Activated CD4-positive, alpha-beta T cell treated with anti-CD3 and anti-CD28 coated beads for 36 hours (primary cell): Measurements from ENCODE around the gene FARS2. TPM values are rescaled to one million over a fixed set of nuclear protein-coding genes. Genes with fewer than 3 reads are reported as not detected.

Experiments used
- ATAC-seq: fragments of 200-7000 bp; cut with Tn5 transposase; one replicate; pipeline ENCODE4 v1.10.0; 2021; ENCODE audit warnings: mild to moderate bottlenecking, moderate library complexity
- CTCF ChIA-PET: fragments of 350-600 bp; sonication (Branson Sonifier 250); formaldehyde crosslinking; loops from one replicate; lab custom pipeline; 2021; ENCODE audit warnings: antibody characterized with exemption; lab: Charles Lee
- POLR2A ChIA-PET: fragments of 350-600 bp; sonication (Branson Sonifier 250); formaldehyde crosslinking; loops from one replicate; lab custom pipeline; 2021; ENCODE audit warnings: antibody characterized with exemption, inconsistent platforms; lab: Charles Lee
- DNase-seq: peaks from one replicate; pipeline ENCODE4 v3.0.0-alpha.2; 2020
- H3K27ac Mint-ChIP-seq: one replicate; pipeline ENCODE4 v1.8.0; 2021; ENCODE audit warnings: mixed read lengths
- H3K27me3 Mint-ChIP-seq: one replicate; pipeline ENCODE4 v1.8.0; 2021; ENCODE audit warnings: mixed read lengths
- H3K36me3 Mint-ChIP-seq: one replicate; pipeline ENCODE4 v1.8.0; 2021; ENCODE audit warnings: low read depth, mixed read lengths
- H3K4me1 Mint-ChIP-seq: one replicate; pipeline ENCODE4 v1.8.0; 2021; ENCODE audit warnings: mixed read lengths
- H3K4me3 Mint-ChIP-seq: one replicate; pipeline ENCODE4 v1.8.0; 2021; ENCODE audit warnings: mild to moderate bottlenecking, moderate library complexity, mixed read lengths
- H3K9me3 Mint-ChIP-seq: one replicate; pipeline ENCODE4 v1.8.0; 2021; ENCODE audit warnings: low read depth, mixed read lengths
- intact Hi-C, 2 experiments: fragments of 100-400 bp; cut with DNase I in 1 of 2; cut with micrococcal nuclease in 1 of 2; formaldehyde crosslinking; loops; one replicate each; pipeline versions ENCODE4 v1.14.2 to v1.15.1; 2022 to 2024; cut with DNase I, micrococcal nuclease
- total RNA-seq, 2 experiments: library from RNA; stranded (reverse); gene quantifications; one replicate each; pipeline ENCODE4 v1.2.3, GENCODE V29; 2021

The FARS2 gene
- total RNA-seq, 2 experiments from 2014 or later, result 17.6 to 18.4 TPM

- DNase-seq (no peak), ATAC-seq (peak; percentile 11)
- Mint-ChIP-seq H3K27me3 (no peaks in the 10 kb centered on the region), H3K4me1 (peaks cover 25% of the 10 kb centered on the region), H3K4me3 (no peak overlapping the region), H3K9me3 (no peaks in the 10 kb centered on the region), H3K36me3 (no peaks in the 10 kb centered on the region), H3K27ac (no peak overlapping the region)
- intact Hi-C loops, result no loop called here
- CTCF ChIA-PET, result no interaction called here
- POLR2A ChIA-PET, result no interaction called here
These were observed 552.8 kb downstream of the FARS2 start for GRCh38 chr6:5814116-5814515.

- H3K27me3 Mint-ChIP-seq, result no peaks in the 10 kb centered on the region
- DNase-seq (no peak), ATAC-seq (no peak)
- ChIA-PET POLR2A (no interaction called here), CTCF (no interaction called here)
- no peaks in the 10 kb centered on the region for H3K36me3 Mint-ChIP-seq
- H3K9me3 Mint-ChIP-seq, result no peaks in the 10 kb centered on the region
- H3K27ac Mint-ChIP-seq, result no peak overlapping the region
- peaks cover 19% of the 10 kb centered on the region for H3K4me1 Mint-ChIP-seq
- H3K4me3 Mint-ChIP-seq, result no peak overlapping the region
- intact Hi-C loops, result no loop called here
These were observed 553.6 kb downstream of the FARS2 start for GRCh38 chr6:5814901-5815300.

- no peak for DNase-seq
- CTCF ChIA-PET, result no interaction called here
- Mint-ChIP-seq H3K4me1 (peaks cover 15% of the 10 kb centered on the region), H3K27ac (no peak overlapping the region), H3K27me3 (no peaks in the 10 kb centered on the region), H3K36me3 (no peaks in the 10 kb centered on the region), H3K9me3 (no peaks in the 10 kb centered on the region), H3K4me3 (no peak overlapping the region)
- intact Hi-C loops, result no loop called here
- POLR2A ChIA-PET, result no interaction called here
- ATAC-seq, result no peak
These were observed 556.6 kb downstream of the FARS2 start for GRCh38 chr6:5817869-5818268.

GRCh38 chr6:5818959-5819358 is 557.6 kb downstream of the FARS2 start:
- no peak for ATAC-seq
- H3K4me3 Mint-ChIP-seq, result no peak overlapping the region
- DNase-seq, result no peak
- ChIA-PET CTCF (no interaction called here), POLR2A (no interaction called here)
- intact Hi-C loops, result no loop called here
- no peaks in the 10 kb centered on the region for H3K36me3 Mint-ChIP-seq
- H3K9me3 Mint-ChIP-seq, result no peaks in the 10 kb centered on the region
- no peaks in the 10 kb centered on the region for H3K27me3 Mint-ChIP-seq
- H3K4me1 Mint-ChIP-seq, result peaks cover 6% of the 10 kb centered on the region
- no peak overlapping the region for H3K27ac Mint-ChIP-seq

Other genes starting within 250 kb of the FARS2 start
- gene PPP1R3G, start 176.2 kb upstream of the FARS2 start, total RNA-seq, result under 1 TPM; 0.09 to 0.11 TPM
- 10 to 100 TPM; 46.4 to 53.4 TPM for gene LYRM4, start 563 bp upstream of the FARS2 start, total RNA-seq